ENCODE results near the gene TSSK3.

- TF ChIP-seq TCF7L2 (IDR thresholded peaks at IDR 0.05; ENCODE audit: borderline replicate concordance, extremely low read depth, insufficient read depth, insufficient read length) (no peak), CTCF (IDR thresholded peaks at IDR 0.05 in 2 of 3, conservative IDR thresholded peaks at IDR 0.05 in 1 of 3; ENCODE audit: borderline replicate concordance in 1 of 3, insufficient read depth in 1 of 3, low read depth in 2 of 3, low read length in 2 of 3) (no peak), EZH2 (IDR thresholded peaks at IDR 0.05) (no peak), POLR2AphosphoS5 (IDR thresholded peaks at IDR 0.05; ENCODE audit: low read depth, low read length) (no peak), CEBPB (IDR thresholded peaks at IDR 0.05; ENCODE audit: low read depth) (no peak), POLR2A (IDR thresholded peaks at IDR 0.05; ENCODE audit: borderline replicate concordance, extremely low read depth, insufficient read depth, insufficient read length) (no peak), ATF3 (IDR thresholded peaks at IDR 0.05) (no peak), RAD21 (IDR thresholded peaks at IDR 0.05; ENCODE audit: low read depth) (no peak), YY1 (IDR thresholded peaks at IDR 0.05; ENCODE audit: extremely low read depth, insufficient replicate concordance, low read depth, low read length) (no peak), ELF1 (IDR thresholded peaks at IDR 0.05; ENCODE audit: borderline replicate concordance, low read depth) (no peak), MAX (IDR thresholded peaks at IDR 0.05) (no peak), FOSL1 (IDR thresholded peaks at IDR 0.05; ENCODE audit: low read depth) (no peak)
Observed at GRCh38 chr1:32362474-32363313, at the start of gene TSSK3, which contains the start of gene FAM229A.

Measured in HCT116 (cell line).